OCI-LY1 (cell line): ENCODE results near the gene BLM.

Source experiments
- EZH2 ChIP-seq: fragments of 200-600 bp; sonication (generic), shearing (Covaris generic); IDR thresholded peaks from 2 replicates; pipeline ENCODE4 v1.8.0; 2017; ENCODE audit warnings: borderline replicate concordance, mixed run types, mild to moderate bottlenecking, antibody characterized with exemption, low read length, moderate library complexity, mixed read lengths
- TF ChIP-seq, protein P1 (sequence below): fragments of 200-600 bp; sonication (generic), shearing (Covaris generic); IDR thresholded peaks from 2 replicates; pipeline ENCODE4 v1.5.1; 2017; ENCODE audit warnings: mild to moderate bottlenecking, antibody characterized with exemption, low read length, moderate library complexity, mixed read lengths

GRCh38 chr15:90675464-90675863 is 41.7 kb upstream of the BLM start:
- TF ChIP-seq, protein P1, sequence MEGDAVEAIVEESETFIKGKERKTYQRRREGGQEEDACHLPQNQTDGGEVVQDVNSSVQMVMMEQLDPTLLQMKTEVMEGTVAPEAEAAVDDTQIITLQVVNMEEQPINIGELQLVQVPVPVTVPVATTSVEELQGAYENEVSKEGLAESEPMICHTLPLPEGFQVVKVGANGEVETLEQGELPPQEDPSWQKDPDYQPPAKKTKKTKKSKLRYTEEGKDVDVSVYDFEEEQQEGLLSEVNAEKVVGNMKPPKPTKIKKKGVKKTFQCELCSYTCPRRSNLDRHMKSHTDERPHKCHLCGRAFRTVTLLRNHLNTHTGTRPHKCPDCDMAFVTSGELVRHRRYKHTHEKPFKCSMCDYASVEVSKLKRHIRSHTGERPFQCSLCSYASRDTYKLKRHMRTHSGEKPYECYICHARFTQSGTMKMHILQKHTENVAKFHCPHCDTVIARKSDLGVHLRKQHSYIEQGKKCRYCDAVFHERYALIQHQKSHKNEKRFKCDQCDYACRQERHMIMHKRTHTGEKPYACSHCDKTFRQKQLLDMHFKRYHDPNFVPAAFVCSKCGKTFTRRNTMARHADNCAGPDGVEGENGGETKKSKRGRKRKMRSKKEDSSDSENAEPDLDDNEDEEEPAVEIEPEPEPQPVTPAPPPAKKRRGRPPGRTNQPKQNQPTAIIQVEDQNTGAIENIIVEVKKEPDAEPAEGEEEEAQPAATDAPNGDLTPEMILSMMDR = no peak
- no peak for TF ChIP-seq EZH2
